ENCODE data around the gene SIRT3. TPM values are rescaled to one million over a fixed set of nuclear protein-coding genes. Genes with fewer than 3 reads are reported as not detected.

The SIRT3 gene
- total and polyA plus RNA-seq, 2 experiments from 2014 or later, result 11.2 to 23.4 TPM

GRCh38 chr11:284105-285020 lies 48.2 kb upstream of the SIRT3 start:
- WGBS (ENCODE audit: low lambda C conversion rate, missing lambda C conversion rate), result 89% methylated on average over 18 of the region's 24 CpGs
- Histone ChIP-seq H3K4me1 (ENCODE audit: insufficient read depth) (peaks cover 6% of the 10 kb centered on the region), H4K20me1 (ENCODE audit: insufficient read depth, poor library complexity, severe bottlenecking) (no peaks in the 10 kb centered on the region), H3K27me3 (no peaks in the 10 kb centered on the region), H3K4me3 (no peak overlapping the region), H2AFZ (no peak overlapping the region), H3K9me2 (replicated peaks; ENCODE audit: insufficient read depth) (no peaks in the 10 kb centered on the region), H3K4me2 (no peak overlapping the region), H3K36me3 (replicated peaks; ENCODE audit: insufficient read depth, low read depth) (no peaks in the 10 kb centered on the region), H3K79me2 (no peaks in the 10 kb centered on the region), H3K9me3 (ENCODE audit: low read depth) (no peaks in the 10 kb centered on the region), H3K27ac (no peak overlapping the region)
- TF ChIP-seq EZH2 (IDR thresholded peaks at IDR 0.05; ENCODE audit: borderline replicate concordance), result no peak
- no peak for TF ChIP-seq EZH2phosphoT487 (IDR thresholded peaks at IDR 0.05; ENCODE audit: low read depth, severe bottlenecking, unreplicated experiment)
- TF ChIP-seq CTCF (IDR thresholded peaks at IDR 0.05; ENCODE audit: poor library complexity), result no peak
- DNase-seq (ENCODE audit: low spot score), result no peak

GRCh38 chr11:283405-284104 lies 47.4 kb upstream of the SIRT3 start:
- Histone ChIP-seq H3K4me2 (no peak overlapping the region), H2AFZ (no peak overlapping the region), H3K9me3 (ENCODE audit: low read depth) (no peaks in the 10 kb centered on the region), H3K36me3 (replicated peaks; ENCODE audit: insufficient read depth, low read depth) (no peaks in the 10 kb centered on the region), H3K4me3 (no peak overlapping the region), H3K4me1 (ENCODE audit: insufficient read depth) (peaks cover 6% of the 10 kb centered on the region), H3K27me3 (no peaks in the 10 kb centered on the region), H3K79me2 (no peaks in the 10 kb centered on the region), H3K27ac (no peak overlapping the region), H3K9me2 (replicated peaks; ENCODE audit: insufficient read depth) (no peaks in the 10 kb centered on the region), H4K20me1 (ENCODE audit: insufficient read depth, poor library complexity, severe bottlenecking) (no peaks in the 10 kb centered on the region)
- 82% methylated on average over 20 of the region's 23 CpGs for WGBS (ENCODE audit: low lambda C conversion rate, missing lambda C conversion rate)
- TF ChIP-seq EZH2phosphoT487 (IDR thresholded peaks at IDR 0.05; ENCODE audit: low read depth, severe bottlenecking, unreplicated experiment), result no peak
- no peak for TF ChIP-seq CTCF (IDR thresholded peaks at IDR 0.05; ENCODE audit: poor library complexity)
- no peak for TF ChIP-seq EZH2 (IDR thresholded peaks at IDR 0.05; ENCODE audit: borderline replicate concordance)
- DNase-seq (ENCODE audit: low spot score), result no peak

- H3K9me3 ChIP-seq (ENCODE audit: low read depth), result no peaks in the 10 kb centered on the region
- DNase-seq (ENCODE audit: low spot score), result no peak
- H3K79me2 ChIP-seq, result no peaks in the 10 kb centered on the region
- H2AFZ ChIP-seq, result no peak overlapping the region
- no peak overlapping the region for H3K4me3 ChIP-seq
- 73% methylated on average over 10 of the region's 13 CpGs for WGBS (ENCODE audit: low lambda C conversion rate, missing lambda C conversion rate)
- H3K27me3 ChIP-seq, result no peaks in the 10 kb centered on the region
- H4K20me1 ChIP-seq (ENCODE audit: insufficient read depth, poor library complexity, severe bottlenecking), result no peaks in the 10 kb centered on the region
- no peaks in the 10 kb centered on the region for H3K36me3 ChIP-seq (replicated peaks; ENCODE audit: insufficient read depth, low read depth)
- TF ChIP-seq EZH2phosphoT487 (IDR thresholded peaks at IDR 0.05; ENCODE audit: low read depth, severe bottlenecking, unreplicated experiment) (no peak), CTCF (IDR thresholded peaks at IDR 0.05; ENCODE audit: poor library complexity) (no peak), EZH2 (IDR thresholded peaks at IDR 0.05; ENCODE audit: borderline replicate concordance) (no peak)
- H3K9me2 ChIP-seq (replicated peaks; ENCODE audit: insufficient read depth), result no peaks in the 10 kb centered on the region
- H3K4me1 ChIP-seq (ENCODE audit: insufficient read depth), result peaks cover 1% of the 10 kb centered on the region
- no peak overlapping the region for H3K4me2 ChIP-seq
- H3K27ac ChIP-seq, result no peak overlapping the region
Observed at GRCh38 chr11:282630-283360, 46.7 kb upstream of the SIRT3 start.

Data from hepatocyte (in vitro differentiated cells).